HG02610 (cell line): ENCODE measurements around the gene VSNL1.
A peak's percentile ranks its signal among the peaks of the same experiment; 100 is the strongest.

Experiments used
- ATAC-seq: cut with Tn5 transposase; IDR thresholded peaks from one replicate; pipeline ENCODE4 v1.9.1; 2021; ENCODE audit warnings: mild to moderate bottlenecking, moderate library complexity; ENCODE audit not compliant: unreplicated experiment

VSNL1 gene

DNA sequence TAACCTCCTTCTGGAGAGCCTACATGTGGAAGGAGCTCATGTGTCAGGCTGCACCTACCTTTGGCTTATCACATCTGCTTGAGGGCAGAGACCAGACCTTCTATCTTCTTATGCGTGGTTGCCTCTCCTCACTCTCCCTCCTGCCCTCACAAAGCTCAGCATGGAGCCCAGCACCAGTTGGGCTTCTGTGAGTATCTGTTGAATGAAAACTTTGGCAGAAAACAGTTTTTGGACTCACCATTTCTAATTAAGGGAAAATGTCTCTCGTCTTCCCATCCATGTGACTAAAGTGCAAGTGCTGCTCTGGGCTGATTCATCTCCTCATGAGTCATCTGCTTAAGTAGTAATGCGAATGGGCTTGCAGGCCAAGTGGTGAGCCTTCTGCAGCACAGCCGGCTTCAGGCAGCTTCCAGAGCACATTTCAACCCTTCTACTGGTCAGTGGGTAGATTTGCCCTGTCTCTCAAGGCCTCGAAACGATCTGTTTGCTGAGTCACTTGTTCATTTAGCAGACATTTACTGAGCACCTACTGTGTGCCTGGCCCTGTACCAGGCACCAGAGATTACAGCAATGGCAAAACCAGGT, 102.6 kb downstream of the VSNL1 start:
- no peak for ATAC-seq

DNA sequence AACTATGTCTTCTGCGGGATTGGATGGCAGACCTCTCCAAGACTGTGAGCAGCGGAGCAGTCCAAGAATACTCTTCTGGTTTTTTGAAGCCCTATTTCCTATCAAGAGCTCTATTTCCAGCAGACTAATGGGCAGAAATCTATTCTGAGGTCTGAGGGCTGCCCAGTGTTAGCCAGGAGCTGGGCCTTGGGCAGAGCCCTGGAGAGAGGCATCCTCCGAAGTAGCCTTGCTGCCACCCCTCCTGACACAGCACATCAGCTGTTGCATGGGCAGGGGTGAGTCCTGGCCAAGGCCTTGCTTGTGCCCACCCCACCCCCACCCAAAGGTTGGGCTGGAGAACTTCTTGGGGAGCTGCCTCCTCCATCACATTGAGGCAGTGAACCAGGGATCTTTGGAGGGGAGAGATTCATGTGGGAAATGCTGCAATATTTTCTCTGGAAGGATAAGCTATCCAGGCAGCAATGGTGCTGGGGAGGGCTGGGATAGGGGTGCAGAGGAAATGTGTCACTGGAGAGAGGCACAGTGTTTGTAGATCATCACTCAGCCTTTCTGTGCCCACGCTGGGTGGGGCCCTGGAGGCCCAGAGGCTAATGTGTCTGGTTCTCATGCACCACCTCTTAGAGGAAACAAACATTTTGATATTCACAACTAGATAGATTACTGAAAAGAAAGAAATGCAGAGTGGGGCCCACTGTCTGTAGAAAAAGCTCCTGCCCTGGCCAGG, 104.7 kb downstream of the VSNL1 start:
- ATAC-seq, result no peak

DNA sequence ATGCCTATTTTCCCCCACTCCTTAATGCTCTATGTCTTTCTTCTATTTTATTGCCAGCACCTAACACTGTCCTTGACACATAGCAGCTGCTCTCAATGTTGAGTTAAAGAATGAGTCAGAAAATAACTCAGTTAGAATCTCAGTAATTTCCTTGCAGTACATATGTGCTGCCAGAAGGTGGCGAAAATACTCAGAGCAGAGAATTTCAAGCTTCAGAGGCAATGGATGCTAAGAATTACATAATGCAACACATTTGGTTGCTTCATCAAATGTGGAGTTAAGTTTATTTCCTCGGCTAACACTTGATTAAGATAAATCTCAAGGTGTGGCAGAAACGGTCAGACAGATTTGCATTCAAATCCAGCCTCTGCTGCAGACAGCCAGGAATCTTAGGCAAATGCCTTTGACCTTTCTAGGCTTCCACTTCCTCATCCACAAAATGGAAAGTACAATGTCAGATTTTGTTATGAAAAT, 105.6 kb downstream of the VSNL1 start:
- ATAC-seq, result peak; percentile 87

DNA sequence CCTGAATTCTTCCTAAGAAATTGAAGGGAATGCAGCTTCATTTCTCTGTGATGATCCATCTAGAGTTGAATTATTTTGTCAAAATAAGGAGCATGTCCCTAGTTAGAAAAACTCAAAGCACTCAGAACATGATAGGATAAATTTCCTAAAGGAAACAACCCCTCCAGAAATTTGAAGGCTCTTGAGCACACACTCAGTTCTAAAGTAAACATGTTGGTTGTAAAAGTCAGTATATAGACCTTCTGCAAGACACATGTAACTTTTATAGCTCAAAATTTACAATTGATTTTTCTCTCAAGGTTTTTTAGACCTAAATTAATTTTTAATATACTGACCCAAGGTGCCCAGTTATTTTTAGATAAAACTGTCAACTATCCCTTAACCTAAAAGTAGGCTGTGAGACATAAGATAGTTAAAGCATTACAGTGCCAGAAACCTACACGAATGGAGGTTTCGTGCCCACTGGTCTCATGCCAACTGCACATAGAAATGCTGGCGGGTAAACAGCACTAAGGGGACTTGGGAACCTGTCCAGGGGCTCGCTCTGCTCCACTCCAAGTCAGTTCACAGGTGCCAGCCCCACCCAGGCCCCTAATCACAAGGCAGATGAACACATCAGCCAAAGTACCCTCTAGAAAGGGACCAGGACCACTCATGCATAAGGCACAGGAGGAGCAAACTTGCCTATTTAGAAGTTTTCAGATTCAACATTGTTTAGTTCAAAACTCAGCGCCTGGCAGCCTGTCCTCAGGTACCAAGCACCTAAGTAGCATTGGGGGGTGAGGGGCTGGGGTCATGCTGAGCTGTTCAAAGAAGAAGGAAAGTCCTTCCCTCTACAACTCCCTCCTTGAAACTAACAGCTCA, 106.6 kb downstream of the VSNL1 start:
- no peak for ATAC-seq

DNA sequence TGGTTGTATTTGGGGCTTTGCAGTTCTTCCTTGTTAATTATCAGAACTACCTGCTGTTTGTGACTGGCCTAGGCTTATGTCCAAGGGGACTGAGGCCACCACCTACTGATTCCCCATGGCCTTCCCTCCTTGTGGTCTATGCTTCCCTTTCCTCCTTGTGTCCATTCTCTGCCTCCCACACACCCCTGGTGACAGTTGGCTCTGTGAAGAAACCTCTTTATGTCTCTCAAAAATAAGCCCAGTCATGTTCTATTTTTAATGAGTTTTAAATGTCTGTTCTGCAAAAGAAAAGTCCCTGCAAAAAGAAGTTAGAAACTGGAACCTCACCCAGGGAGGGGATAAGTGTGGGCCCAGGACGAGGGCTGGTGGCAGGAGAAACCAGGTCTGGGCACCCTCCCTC, 108.1 kb downstream of the VSNL1 start:
- ATAC-seq, result no peak

DNA sequence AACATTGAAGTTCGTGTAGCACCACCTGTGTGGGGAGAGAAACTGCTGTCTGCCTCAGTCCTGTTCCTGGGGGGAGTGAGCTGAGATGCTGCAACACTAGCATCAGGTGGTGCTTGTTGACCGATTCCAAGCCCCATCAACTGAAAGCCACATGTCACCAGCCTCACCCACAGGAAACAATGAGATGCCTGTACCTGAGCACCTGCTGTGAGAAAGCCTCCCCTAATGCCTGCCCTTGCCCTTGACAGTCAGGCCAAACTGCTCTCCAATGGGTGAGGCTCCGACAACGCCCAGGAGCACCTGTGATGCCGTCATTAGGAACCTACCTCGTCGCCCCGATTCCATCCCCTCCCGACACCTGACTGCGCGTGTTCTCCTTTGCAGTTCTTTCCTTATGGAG, 108.5 kb downstream of the VSNL1 start:
- no peak for ATAC-seq

DNA sequence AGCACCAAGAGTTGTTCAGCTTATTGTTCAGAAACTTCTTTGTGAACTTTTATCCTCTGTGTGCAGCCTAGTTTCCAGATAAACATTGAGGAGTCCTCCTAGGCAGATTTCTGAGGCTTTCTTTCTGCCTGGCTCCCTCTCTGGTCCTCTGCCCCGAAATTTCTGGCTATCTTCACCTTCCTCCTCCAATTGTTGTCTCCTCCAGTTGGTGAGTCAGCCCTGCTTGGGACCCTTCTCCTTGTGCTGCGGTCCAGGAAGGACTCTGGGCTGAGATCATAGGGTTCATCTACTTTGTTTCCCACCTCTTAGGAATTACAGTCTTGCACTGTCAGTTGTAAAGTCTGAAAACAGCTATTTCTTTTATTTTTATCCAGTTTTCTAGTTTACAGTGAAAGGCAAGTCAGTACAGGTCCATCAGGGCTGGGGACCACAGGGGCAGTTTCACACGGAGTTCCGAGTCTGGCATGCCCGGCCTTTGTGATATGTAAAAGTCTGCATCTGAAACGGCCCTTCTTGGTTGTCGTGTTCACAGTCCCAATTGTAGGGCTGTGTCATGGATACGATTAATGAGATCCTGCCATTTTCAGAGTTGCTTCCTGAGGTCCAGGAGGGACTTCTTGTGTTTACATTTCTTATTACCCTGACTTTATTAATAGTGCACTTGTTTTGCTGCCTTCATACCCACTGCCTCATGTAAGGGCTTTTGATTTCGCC, 112.3 kb downstream of the VSNL1 start:
- ATAC-seq, result no peak

DNA sequence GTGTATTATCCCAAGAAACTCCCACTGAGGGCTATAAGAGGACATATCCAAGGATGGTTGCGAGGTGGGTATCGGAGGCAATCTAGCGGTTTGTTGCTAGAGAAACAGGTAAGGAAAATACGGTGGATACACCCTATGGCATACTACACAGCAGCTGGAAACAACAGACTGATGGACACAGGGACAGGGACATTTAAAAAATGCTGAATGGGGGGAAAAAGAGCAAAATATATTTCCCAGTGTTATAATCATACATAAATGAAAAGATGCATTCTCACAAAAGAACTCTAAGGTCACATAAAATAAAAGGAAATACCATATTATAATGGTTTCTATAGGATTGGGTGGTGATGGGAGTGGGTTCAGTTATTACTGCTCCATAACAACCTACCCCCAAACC, 117.3 kb downstream of the VSNL1 start:
- no peak for ATAC-seq

DNA sequence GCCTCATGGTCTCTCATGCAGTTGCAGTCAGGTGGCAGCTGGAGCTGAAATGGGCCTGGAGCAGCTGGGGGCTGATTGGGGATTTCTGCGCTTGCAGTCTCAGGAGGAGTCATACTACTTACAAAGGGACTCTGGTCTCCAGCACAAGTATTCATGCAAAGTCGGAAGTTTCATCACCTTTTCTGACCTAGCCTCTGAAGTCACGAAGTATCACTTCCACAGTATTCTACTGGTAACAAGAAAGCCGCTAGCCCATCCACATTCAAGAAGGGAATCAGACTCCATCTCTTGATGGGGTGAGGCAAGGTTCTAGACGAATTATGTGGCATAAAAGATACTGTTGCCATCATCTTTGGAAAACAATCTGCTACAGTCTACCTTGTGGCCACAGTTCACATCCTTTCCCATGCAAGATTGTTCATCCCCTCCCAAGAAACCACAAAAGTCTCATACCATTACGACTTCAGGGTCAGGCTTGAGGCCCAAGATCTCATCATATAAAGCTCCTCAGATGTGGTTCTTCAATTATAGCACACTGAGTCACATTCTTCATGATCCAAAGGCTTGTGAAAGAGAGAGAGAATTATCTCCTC, 117.9 kb downstream of the VSNL1 start:
- ATAC-seq, result peak; percentile 93

DNA sequence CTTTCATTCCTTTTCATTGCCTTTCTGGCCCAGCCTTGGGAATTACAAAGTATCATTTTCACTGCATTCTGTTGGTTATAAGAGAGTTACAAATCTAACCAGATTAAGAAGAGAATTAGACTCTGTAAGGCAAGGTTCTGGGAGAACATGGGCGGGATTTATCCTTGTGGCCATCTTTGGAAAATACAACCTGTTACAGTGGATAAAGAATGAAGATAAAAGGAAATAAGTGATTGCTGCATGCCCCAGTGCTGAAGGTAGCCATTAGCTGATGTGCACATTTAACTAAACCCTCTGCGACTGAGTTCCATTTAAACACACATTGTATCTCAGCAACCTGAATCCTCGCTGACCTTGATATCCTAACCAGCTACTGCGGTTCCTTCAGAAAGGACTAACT, 119.7 kb downstream of the VSNL1 start:
- no peak for ATAC-seq

DNA sequence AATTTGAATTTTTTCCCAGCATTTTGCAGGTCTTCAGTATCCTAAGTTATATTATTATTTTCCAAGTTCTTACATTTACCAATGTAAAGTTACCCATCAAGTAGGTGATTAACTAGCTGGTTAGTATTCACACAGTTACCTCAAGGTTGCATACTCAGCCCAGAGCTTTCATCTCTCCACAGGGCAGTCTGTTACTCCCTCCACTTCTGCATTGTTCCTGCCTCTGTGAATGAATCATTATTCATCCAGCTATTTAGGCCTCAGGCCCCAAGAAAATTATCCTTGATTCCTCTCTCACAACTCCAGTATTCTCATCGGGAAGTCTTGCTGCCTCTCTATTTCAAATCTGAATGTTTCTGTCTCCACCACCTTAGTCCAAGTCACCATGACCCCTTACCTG, 121.0 kb downstream of the VSNL1 start:
- no peak for ATAC-seq

DNA sequence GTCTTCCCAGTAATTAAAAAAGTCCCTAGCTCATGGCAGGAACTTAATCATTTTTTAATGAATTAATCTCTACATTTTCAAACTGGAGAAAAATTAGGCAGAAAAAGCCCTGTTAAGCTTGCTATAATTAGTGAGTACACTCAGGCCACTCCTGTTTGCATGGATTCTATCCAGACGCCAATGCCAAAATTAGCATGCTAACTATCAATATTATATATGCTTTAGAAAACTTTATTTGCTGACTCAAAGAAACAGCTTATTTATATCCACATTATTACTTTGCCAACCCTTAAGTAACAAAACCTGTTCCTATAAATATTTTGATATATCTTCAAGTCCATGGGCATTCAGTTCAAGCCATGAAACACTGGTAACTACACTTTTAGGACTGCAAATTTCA, 122.2 kb downstream of the VSNL1 start:
- ATAC-seq, result no peak

DNA sequence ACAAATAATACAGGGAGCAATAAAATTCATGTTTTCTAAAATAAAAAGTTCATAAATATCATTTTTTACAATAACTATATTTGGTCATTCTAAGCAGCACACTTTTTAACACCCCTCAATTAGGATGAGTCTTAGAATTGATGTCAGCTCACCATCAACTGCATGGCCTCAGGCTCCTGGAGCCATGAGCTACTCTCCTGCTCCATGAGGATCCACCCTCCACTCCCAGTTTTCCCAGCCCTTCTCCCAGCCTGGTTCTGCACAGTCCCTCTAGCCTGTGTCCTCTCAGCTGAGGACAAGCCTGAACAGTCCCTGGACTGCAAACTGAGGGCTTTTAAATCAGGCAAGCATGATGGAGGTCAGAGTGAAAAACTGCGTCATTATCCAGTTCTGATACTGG, 124.0 kb downstream of the VSNL1 start:
- no peak for ATAC-seq

DNA sequence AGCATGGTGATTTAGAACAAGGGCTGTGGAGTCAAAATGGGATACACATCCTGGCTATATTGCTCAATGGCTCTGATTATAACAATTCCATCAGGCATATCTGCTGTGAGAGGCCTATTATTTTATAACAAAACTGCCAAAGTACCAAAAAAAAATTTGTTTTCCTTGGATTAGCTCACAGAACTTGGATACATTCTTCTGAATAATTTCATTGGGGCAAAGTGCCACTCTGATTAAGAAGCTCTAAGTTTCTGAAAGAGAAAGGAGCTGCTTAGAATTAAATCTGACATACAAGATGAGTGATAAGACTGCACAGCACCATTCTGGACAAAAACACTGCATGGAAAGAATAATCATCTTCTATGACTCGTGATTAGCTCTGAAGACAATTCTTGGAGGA, 127.4 kb downstream of the VSNL1 start:
- ATAC-seq, result no peak

DNA sequence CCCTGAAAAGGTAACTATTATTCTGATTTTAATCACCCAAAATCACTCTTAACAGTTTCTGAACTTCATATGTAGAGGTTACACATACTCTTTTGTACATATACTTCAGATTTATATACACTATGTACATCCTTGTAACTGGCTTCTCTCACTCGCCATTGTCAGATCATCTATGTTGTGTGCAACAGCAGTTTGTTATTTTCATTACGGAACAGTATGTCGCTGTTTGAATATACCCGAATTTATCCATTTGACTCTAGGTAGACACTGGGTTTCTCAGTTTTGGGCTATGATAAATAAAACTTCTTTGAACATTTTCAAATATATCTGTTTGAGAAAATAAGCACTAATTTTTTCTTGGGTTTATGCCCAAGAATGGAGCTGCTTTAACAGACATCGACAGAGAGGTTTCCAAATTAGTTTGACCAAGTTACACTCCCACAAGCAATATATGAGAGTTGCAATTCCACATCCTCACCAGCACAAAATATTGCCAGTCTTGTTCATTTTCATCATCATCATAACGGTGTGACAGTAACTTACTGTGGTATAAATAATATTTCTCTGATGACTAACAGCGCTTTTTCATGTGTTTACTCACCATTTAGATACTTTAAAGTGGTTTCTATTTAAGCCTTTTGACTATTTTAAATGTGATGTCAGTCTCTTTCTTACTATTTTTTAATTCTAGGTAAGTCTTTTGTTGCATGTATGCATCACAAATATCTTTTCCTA, 132.3 kb downstream of the VSNL1 start:
- peak; percentile 88 for ATAC-seq

DNA sequence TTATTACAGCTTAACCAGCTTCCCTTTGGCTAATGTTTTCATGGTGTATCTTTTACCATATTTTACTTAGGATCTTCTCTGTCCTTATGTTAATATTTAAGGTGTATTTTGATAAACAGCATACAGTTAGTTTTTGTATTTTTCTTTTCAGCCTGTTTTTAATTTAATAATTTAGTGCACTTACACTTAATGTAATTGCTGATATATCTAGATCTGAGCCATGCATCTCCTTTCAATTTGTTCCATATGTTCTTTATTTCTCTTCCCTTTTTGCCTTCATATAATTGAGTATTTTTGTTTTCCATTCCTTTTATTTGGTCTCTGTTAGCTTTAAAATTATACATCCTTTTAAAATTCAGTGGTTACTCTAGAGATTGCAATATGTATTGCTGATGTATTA, 134.3 kb downstream of the VSNL1 start:
- ATAC-seq, result no peak

DNA sequence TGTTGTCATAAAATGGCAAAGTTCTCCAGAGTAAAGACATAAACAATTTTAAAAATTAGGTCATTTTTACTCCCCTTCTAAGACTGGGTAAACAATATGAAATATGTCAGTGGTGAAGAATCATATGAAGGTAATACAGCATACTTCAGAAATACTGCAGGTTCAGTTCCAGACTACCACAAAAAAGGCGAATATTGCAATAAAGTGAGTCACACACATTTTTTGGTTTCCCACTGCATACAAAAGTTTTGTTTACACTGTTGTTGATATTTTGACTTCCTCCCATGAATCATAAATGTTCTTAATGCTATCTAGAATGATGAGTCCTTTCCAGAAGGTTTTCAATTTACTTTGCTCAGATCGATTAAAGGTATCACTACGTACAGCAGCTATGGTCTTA, 139.6 kb downstream of the VSNL1 start:
- no peak for ATAC-seq

DNA sequence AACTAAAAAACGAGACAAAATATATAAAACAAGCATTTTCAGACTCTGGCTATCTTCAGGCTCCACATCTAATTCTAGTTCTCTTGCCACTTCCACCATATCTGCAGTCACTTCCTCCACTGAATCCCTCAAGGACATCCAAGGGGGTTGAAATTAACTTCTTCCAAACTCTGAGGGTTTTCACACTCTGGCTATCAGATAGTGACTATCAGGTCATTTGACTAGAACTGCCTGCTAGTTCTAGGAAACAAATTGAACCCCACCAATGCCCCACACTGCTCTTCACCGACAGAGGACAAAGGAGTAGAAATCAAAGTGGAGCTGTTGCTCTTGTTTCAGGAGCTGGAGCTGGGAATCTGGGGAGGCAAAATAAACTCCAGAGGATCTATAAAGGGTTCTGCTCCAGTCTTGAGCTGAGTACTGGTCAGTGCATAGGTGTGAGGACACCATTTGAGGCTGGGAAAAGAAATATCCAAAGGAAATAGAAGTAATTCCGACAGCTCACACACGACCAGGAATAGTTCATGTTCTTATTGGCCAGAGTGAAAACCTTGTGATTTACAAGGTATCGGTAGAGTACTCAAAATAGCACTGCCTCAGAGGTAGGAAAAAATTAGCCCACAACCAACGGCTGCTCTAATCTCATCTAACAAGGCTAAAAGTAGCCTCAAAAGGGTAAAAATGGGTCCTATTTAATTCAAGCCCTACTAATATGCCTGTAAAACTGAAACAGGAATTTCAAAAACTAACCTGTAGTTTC, 141.8 kb downstream of the VSNL1 start:
- ATAC-seq, result no peak

DNA sequence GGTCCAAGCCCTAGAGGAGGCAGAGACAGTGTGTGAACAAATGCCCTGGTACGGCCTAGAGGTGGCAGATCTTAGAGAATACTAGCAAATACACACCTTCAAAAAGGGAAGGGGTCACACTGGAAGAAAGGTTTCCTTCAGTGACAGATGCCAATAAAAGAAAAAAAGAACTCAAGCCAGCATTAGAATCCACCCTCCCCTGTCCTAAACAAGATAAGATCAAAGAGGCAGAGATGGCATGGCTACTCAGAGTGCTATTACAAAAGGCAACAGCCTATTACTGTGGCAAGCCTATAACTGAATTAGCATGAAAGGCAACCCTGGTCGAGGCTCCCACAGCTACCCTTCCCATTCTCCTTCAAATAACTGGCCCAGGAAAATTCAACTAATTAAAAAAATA, 143.5 kb downstream of the VSNL1 start:
- no peak for ATAC-seq
